ENCODE data around the gene RET. TPM values are rescaled to one million over a fixed set of nuclear protein-coding genes. Genes with fewer than 3 reads are reported as not detected.
"Not testable (repeated sequence)": the region's sequence is repeated elsewhere in the genome, so short reads cannot be mapped to it uniquely, and the experiment has no call there.

Gene RET
- total and polyA plus RNA-seq, 7 donors, result 1.8 to 6.5 (median 3.9) TPM; not detected in 2

DNA sequence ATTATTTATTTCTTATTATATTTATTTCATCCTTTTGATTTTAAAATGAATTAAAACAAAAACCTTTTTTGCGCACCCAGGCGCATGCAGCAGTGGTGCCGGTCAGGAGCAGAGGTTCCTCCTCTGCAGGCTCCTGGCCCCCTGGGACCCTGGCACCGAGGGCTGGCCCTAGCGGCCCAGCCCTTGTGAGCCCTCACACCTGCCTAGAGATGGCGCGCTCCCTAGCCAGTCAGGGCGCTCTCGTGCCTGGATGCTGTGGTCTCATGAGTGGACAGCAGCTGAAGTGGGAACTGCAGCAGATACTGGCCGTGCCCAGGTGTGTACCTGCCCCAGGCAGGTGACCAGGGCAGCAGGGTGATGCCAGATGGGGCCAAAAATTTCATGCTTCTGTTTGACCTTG is 13.8 kb downstream of the RET start:
- H3K36me3 ChIP-seq, result no peaks in the 10 kb centered on the region
- H3K9me3 ChIP-seq, result no peaks in the 10 kb centered on the region
- H3K4me1 ChIP-seq, result no peaks in the 10 kb centered on the region
- 91 to 92% methylated on average over 10 of the region's 10 CpGs for WGBS, 2 donors
- no peak overlapping the region for H3K27ac ChIP-seq
- no peak overlapping the region for H3K4me3 ChIP-seq
- intact Hi-C loops (cut with DNase I), result no loop called here
- TF ChIP-seq EP300 (IDR thresholded peaks at IDR 0.05) (no peak), POLR2AphosphoS5 (IDR thresholded peaks at IDR 0.05) (no peak), POLR2A (IDR thresholded peaks at IDR 0.05) (no peak)
- TF ChIP-seq, protein P1, sequence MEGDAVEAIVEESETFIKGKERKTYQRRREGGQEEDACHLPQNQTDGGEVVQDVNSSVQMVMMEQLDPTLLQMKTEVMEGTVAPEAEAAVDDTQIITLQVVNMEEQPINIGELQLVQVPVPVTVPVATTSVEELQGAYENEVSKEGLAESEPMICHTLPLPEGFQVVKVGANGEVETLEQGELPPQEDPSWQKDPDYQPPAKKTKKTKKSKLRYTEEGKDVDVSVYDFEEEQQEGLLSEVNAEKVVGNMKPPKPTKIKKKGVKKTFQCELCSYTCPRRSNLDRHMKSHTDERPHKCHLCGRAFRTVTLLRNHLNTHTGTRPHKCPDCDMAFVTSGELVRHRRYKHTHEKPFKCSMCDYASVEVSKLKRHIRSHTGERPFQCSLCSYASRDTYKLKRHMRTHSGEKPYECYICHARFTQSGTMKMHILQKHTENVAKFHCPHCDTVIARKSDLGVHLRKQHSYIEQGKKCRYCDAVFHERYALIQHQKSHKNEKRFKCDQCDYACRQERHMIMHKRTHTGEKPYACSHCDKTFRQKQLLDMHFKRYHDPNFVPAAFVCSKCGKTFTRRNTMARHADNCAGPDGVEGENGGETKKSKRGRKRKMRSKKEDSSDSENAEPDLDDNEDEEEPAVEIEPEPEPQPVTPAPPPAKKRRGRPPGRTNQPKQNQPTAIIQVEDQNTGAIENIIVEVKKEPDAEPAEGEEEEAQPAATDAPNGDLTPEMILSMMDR (IDR thresholded peaks at IDR 0.05), result no peak
- no peak for DNase-seq
- H3K27me3 ChIP-seq, result no peaks in the 10 kb centered on the region

DNA sequence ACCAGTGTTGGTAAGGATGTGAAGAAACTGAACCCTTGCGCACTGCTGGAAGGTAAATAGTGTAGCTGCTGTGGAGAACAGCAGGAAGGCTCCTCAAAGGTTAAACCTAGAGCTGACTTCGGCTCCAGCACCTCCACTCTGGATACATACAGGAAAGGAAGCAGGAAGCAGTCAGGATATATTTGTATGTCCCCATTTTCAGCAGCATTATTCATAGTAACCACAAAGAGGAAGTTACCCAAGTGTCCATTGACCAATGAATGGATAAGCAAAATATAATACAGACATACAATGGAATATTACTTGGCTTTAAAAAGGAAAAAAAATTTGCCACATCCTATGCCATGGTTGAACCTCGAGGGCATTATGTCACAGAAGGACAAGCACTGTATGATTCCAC is 15.0 kb downstream of the RET start:
- no peaks in the 10 kb centered on the region for H3K9me3 ChIP-seq
- WGBS, 2 donors, result 51 to 69% methylated on average over 3 of the region's 3 CpGs
- H3K36me3 ChIP-seq, result no peaks in the 10 kb centered on the region
- H3K27me3 ChIP-seq, result no peaks in the 10 kb centered on the region
- no peak overlapping the region for H3K4me3 ChIP-seq
- intact Hi-C loops (cut with DNase I), result no loop called here
- TF ChIP-seq POLR2A (IDR thresholded peaks at IDR 0.05) (no peak), POLR2AphosphoS5 (IDR thresholded peaks at IDR 0.05) (no peak), EP300 (IDR thresholded peaks at IDR 0.05) (no peak)
- TF ChIP-seq, protein P1 (IDR thresholded peaks at IDR 0.05), result no peak
- H3K4me1 ChIP-seq, result no peaks in the 10 kb centered on the region
- no peak overlapping the region for H3K27ac ChIP-seq
- DNase-seq, result no peak

GRCh38 chr10:43093423-43094076 is 16.7 kb downstream of the RET start:
- DNase-seq, result no peak
- intact Hi-C loops (cut with DNase I), result no loop called here
- H3K4me1 ChIP-seq, result no peaks in the 10 kb centered on the region
- TF ChIP-seq POLR2AphosphoS5 (IDR thresholded peaks at IDR 0.05) (no peak), POLR2A (IDR thresholded peaks at IDR 0.05) (no peak), EP300 (IDR thresholded peaks at IDR 0.05) (no peak)
- TF ChIP-seq, protein P1 (IDR thresholded peaks at IDR 0.05), result no peak
- H3K4me3 ChIP-seq, result no peak overlapping the region
- H3K27ac ChIP-seq, result no peak overlapping the region
- 31 to 40% methylated on average over 12 of the region's 12 CpGs for WGBS, 2 donors
- no peaks in the 10 kb centered on the region for H3K9me3 ChIP-seq
- H3K27me3 ChIP-seq, result no peaks in the 10 kb centered on the region
- no peaks in the 10 kb centered on the region for H3K36me3 ChIP-seq

GRCh38 chr10:43094085-43094484 is 17.2 kb downstream of the RET start:
- 74 to 77% methylated on average over 9 of the region's 9 CpGs for WGBS, 2 donors
- no peaks in the 10 kb centered on the region for H3K36me3 ChIP-seq
- intact Hi-C loops (cut with DNase I), result no loop called here
- H3K27me3 ChIP-seq, result no peaks in the 10 kb centered on the region
- no peaks in the 10 kb centered on the region for H3K4me1 ChIP-seq
- DNase-seq, result no peak
- TF ChIP-seq EP300 (IDR thresholded peaks at IDR 0.05) (no peak), POLR2A (IDR thresholded peaks at IDR 0.05) (no peak), POLR2AphosphoS5 (IDR thresholded peaks at IDR 0.05) (no peak)
- TF ChIP-seq, protein P1 (IDR thresholded peaks at IDR 0.05), result no peak
- no peak overlapping the region for H3K4me3 ChIP-seq
- H3K27ac ChIP-seq, result no peak overlapping the region
- no peaks in the 10 kb centered on the region for H3K9me3 ChIP-seq

GRCh38 chr10:43099339-43099738 is 22.5 kb downstream of the RET start:
- 88 to 89% methylated on average over 6 of the region's 6 CpGs for WGBS, 2 donors
- H3K36me3 ChIP-seq; H3K27me3 ChIP-seq; H3K9me3 ChIP-seq; DNase-seq; intact Hi-C loops (cut with DNase I); H3K4me3 ChIP-seq; H3K4me1 ChIP-seq; H3K27ac ChIP-seq: not testable (repeated sequence)

All from sigmoid colon (tissue), 7 donors.